ENCODE measurements around the gene PRKD2.

DNA sequence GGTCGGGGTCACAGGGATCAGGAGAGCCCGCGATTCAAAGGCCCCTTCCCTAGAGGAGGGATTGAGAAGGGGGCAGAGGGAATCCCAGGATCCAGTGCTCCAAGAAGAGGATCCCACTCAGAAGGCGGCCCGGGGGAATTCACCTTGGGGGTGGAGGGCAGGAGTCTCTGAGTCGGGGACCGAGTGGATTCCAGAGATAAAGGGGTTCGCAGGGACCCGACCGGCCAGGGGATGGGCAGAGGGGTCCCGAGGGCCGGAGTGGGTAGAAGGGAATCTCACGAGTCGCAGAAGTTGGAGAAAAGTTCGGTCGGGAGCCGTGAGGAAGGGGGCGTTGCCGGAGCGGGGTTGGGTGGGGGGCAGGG lies 261 bp downstream of the PRKD2 start:
- TF ChIP-seq, protein P1, sequence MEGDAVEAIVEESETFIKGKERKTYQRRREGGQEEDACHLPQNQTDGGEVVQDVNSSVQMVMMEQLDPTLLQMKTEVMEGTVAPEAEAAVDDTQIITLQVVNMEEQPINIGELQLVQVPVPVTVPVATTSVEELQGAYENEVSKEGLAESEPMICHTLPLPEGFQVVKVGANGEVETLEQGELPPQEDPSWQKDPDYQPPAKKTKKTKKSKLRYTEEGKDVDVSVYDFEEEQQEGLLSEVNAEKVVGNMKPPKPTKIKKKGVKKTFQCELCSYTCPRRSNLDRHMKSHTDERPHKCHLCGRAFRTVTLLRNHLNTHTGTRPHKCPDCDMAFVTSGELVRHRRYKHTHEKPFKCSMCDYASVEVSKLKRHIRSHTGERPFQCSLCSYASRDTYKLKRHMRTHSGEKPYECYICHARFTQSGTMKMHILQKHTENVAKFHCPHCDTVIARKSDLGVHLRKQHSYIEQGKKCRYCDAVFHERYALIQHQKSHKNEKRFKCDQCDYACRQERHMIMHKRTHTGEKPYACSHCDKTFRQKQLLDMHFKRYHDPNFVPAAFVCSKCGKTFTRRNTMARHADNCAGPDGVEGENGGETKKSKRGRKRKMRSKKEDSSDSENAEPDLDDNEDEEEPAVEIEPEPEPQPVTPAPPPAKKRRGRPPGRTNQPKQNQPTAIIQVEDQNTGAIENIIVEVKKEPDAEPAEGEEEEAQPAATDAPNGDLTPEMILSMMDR (IDR thresholded peaks at IDR 0.05), result no peak
- no peak for TF ChIP-seq POLR2A (IDR thresholded peaks at IDR 0.05)
